Upper lobe of left lung (tissue), 4 donors: ENCODE results near the gene MAPK8.

Experiments used
- CTCF ChIP-seq, 6 experiments: fragments of 450-650 bp in 4 of 6; fragments of 200-600 bp in 2 of 6; sonication (generic) in 2 of 6; IDR thresholded peaks; one replicate each; pipeline ENCODE4 v1.5.1; 2016 to 2019; ENCODE audit warnings: antibody characterized with exemption in 6 of 6
- POLR2A ChIP-seq, 4 donors: fragments of 450-650 bp; IDR thresholded peaks; one replicate each; pipeline ENCODE4 v1.5.1; 2016 to 2017; ENCODE audit warnings: antibody characterized with exemption in 4 of 4, mild to moderate bottlenecking in 2 of 4
- POLR2AphosphoS5 ChIP-seq, 2 donors: sonication (generic); formaldehyde crosslinking; IDR thresholded peaks; one replicate each; pipeline ENCODE4 v1.5.1; 2017; ENCODE audit warnings: antibody characterized with exemption in 2 of 2

DNA sequence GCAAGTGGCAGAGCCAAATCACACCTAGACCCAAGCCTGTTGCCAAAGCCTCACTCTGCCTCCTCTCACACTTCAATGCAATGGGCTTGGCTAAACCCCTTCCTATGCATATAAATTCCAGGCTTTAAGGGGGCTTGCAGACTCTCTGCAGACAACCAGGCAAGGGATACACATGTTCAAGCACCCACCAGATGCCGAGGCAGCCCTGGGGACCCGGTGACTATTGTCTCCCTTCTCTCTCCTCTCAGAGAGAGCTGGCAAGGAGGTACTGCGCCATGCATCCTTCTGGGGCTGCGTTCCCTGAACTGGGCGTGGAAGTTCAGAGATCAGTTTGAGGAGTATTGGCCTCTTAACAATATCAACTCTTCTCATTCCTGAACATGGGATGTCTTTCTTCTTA lies 167.2 kb downstream of the MAPK8 start:
- TF ChIP-seq CTCF (IDR thresholded peaks at IDR 0.05) = no peak
- TF ChIP-seq POLR2AphosphoS5 (IDR thresholded peaks at IDR 0.05) = no peak
- TF ChIP-seq POLR2A (IDR thresholded peaks at IDR 0.05) = no peak
